B cell (primary cell): ENCODE results near the gene CHST14. TPM values are rescaled to one million over a fixed set of nuclear protein-coding genes. Genes with fewer than 3 reads are reported as not detected.

Source experiments
- ATAC-seq: fragments of 200-7000 bp; cut with Tn5 transposase; one replicate; pipeline ENCODE4 v1.10.0; 2021; ENCODE audit warnings: low read depth, mild to moderate bottlenecking, moderate number of reproducible peaks, moderate library complexity
- CTCF ChIA-PET: fragments of 350-600 bp; sonication (Branson Sonifier 250); formaldehyde crosslinking; loops from one replicate; lab custom pipeline; 2021; ENCODE audit warnings: antibody characterized with exemption, inconsistent platforms; lab: Charles Lee
- POLR2A ChIA-PET: fragments of 350-600 bp; sonication (Branson Sonifier 250); formaldehyde crosslinking; loops from one replicate; lab custom pipeline; 2021; ENCODE audit warnings: antibody characterized with exemption; lab: Charles Lee
- DNase-seq: peaks from one replicate; pipeline ENCODE4 v3.0.0; 2013
- H2AFZ ChIP-seq: 2 replicates; pipeline ENCODE4 v1.6.1; 2012; ENCODE audit warnings: mild to moderate bottlenecking, low read depth, low read length; ENCODE audit not compliant: insufficient read depth, poor library complexity, severe bottlenecking
- H3K27ac ChIP-seq, 2 donors: 1 replicate in 1 of 2; 2 replicates in 1 of 2; pipeline ENCODE4 v1.5.1; 2012 to 2013; ENCODE audit warnings: low read length in 2 of 2, mild to moderate bottlenecking in 2 of 2, moderate library complexity in 1 of 2
- H3K27me3 ChIP-seq, 4 experiments: fragments of 200-600 bp in 1 of 4; sonication (generic) in 1 of 4; replicated peaks in 1 of 4; 1 replicate in 2 of 4; 2 replicates in 2 of 4; pipeline versions ENCODE4 v1.6.1 to v1.7.0; 2013 to 2016; ENCODE audit warnings: low read length in 3 of 4, mild to moderate bottlenecking in 2 of 4, mixed read lengths in 1 of 4, moderate library complexity in 1 of 4; ENCODE audit not compliant: insufficient read depth in 4 of 4, control insufficient read depth in 3 of 4; ENCODE audit errors: control extremely low read depth in 1 of 4
- H3K36me3 ChIP-seq, 2 experiments: replicated peaks in 1 of 2; 1 replicate in 1 of 2; 2 replicates in 1 of 2; pipeline versions ENCODE4 v1.6.1 to v1.7.1; 2013; ENCODE audit warnings: low read length in 1 of 2; ENCODE audit not compliant: insufficient read depth in 2 of 2, control insufficient read depth in 1 of 2; ENCODE audit errors: control extremely low read depth in 1 of 2, extremely low read depth in 1 of 2
- H3K4me1 ChIP-seq, 2 donors: fragments of 200-600 bp in 1 of 2; sonication (generic) in 1 of 2; 1 replicate in 1 of 2; 2 replicates in 1 of 2; pipeline versions ENCODE4 v1.5.1 to v1.6.1; 2013 to 2017; ENCODE audit warnings: low read length in 2 of 2; ENCODE audit not compliant: control insufficient read depth in 2 of 2, insufficient read depth in 2 of 2
- H3K4me2 ChIP-seq: replicated peaks from 2 replicates; pipeline ENCODE3; 2012; ENCODE audit warnings: mild to moderate bottlenecking, low read depth, low read length; ENCODE audit not compliant: poor library complexity, severe bottlenecking
- H3K4me3 ChIP-seq, 5 experiments: fragments of 200-600 bp in 1 of 5; sonication (generic) in 1 of 5; 1 replicate in 3 of 5; 2 replicates in 2 of 5; pipeline versions ENCODE4 v1.5.1 to v1.7.0; 2011 to 2016; ENCODE audit warnings: low read length in 4 of 5, mild to moderate bottlenecking in 4 of 5, low read depth in 2 of 5, control low read depth in 1 of 5, moderate library complexity in 1 of 5; ENCODE audit not compliant: insufficient read depth in 1 of 5; ENCODE audit errors: control extremely low read depth in 1 of 5, extremely low read depth in 1 of 5
- H3K79me2 ChIP-seq: fragments of 200-600 bp; sonication (generic); one replicate; pipeline ENCODE4 v1.6.0; 2016; ENCODE audit warnings: low read length; ENCODE audit not compliant: control insufficient read depth, insufficient read depth
- H3K9ac ChIP-seq: fragments of 200-600 bp; sonication (generic); 2 replicates; pipeline ENCODE4 v1.6.1; 2017; ENCODE audit warnings: mild to moderate bottlenecking, low read length, moderate library complexity
- H3K9me3 ChIP-seq, 3 donors: one replicate each; pipeline versions ENCODE4 v1.6.1 to v1.7.1; 2013; ENCODE audit warnings: low read length in 2 of 3; ENCODE audit not compliant: control insufficient read depth in 2 of 3, insufficient read depth in 1 of 3; ENCODE audit errors: control extremely low read depth in 1 of 3
- H4K20me1 ChIP-seq: 2 replicates; pipeline ENCODE4 v1.6.0; 2012; ENCODE audit warnings: mild to moderate bottlenecking, low read length; ENCODE audit not compliant: insufficient read depth, control insufficient read depth, poor library complexity, severe bottlenecking
- H3K27ac Mint-ChIP-seq: one replicate; pipeline ENCODE4 v1.8.0; 2021; ENCODE audit warnings: mixed read lengths
- H3K27me3 Mint-ChIP-seq: one replicate; pipeline ENCODE4 v1.8.0; 2021; ENCODE audit warnings: mixed read lengths
- H3K4me1 Mint-ChIP-seq: one replicate; pipeline ENCODE4 v1.8.0; 2021; ENCODE audit warnings: mixed read lengths
- H3K4me3 Mint-ChIP-seq: one replicate; pipeline ENCODE4 v1.8.0; 2021; ENCODE audit warnings: mixed read lengths
- H3K9me3 Mint-ChIP-seq: one replicate; pipeline ENCODE4 v1.8.0; 2022; ENCODE audit warnings: mixed read lengths; ENCODE audit not compliant: insufficient read depth
- CTCF ChIP-seq: fragments of 200-600 bp; IDR thresholded peaks from one replicate; pipeline ENCODE4 v1.8.0; 2022; ENCODE audit warnings: antibody characterized with exemption, mild to moderate bottlenecking
- EZH2 ChIP-seq: IDR thresholded peaks from 2 replicates; pipeline ENCODE4 v1.6.1; 2012; ENCODE audit warnings: borderline replicate concordance, low read depth, mild to moderate bottlenecking, moderate library complexity, low read length; ENCODE audit not compliant: insufficient read depth, poor library complexity, severe bottlenecking
- WGBS: methylation state at CpG from one replicate; pipeline ENCODE4 v1.1.5; 2013; ENCODE audit warnings: missing lambda C conversion rate; ENCODE audit not compliant: insufficient coverage; 5-methylcytosine and 5-hydroxymethylcytosine counted together
- intact Hi-C: fragments of 100-400 bp; cut with micrococcal nuclease; formaldehyde crosslinking; loops from one replicate; pipeline ENCODE4 v1.10.0; 2022
- polyA plus RNA-seq: library from polyadenylated mRNA; depleted of rRNA; stranded (reverse); fragments of >200 nt; gene quantifications from 2 replicates; pipeline ENCODE4 v1.2.3, GENCODE V29; 2012
- total RNA-seq, 2 donors: library from RNA; stranded (reverse); fragments of 120-200 nt in 1 of 2; gene quantifications; 1 replicate in 1 of 2; 2 replicates in 1 of 2; pipeline versions ENCODE4 v1.2.3 to v1.2.4, GENCODE V29; 2013 to 2022

The CHST14 gene
- total and polyA plus RNA-seq, 2 donors (not counting 1 experiment from before 2014, with no cell fraction given), result 5.7 to 16.7 TPM

GRCh38 chr15:40499931-40500330 is 29.1 kb downstream of the CHST14 start:
- Mint-ChIP-seq H3K27ac (no peak overlapping the region), H3K27me3 (peaks cover 47% of the 10 kb centered on the region), H3K4me1 (no peaks in the 10 kb centered on the region), H3K4me3 (no peak overlapping the region), H3K9me3 (no peaks in the 10 kb centered on the region)
- Histone ChIP-seq H2AFZ (no peak overlapping the region), H3K79me2 (no peaks in the 10 kb centered on the region), H3K27me3 (peaks cover 0 to 6% (median 2%) of the 10 kb centered on the region in 4 experiments), H3K9ac (no peak overlapping the region), H3K4me1 (no peaks in the 10 kb centered on the region), H3K4me3 (no peak overlapping the region), H3K9me3 (no peaks in the 10 kb centered on the region), H3K4me2 (no peak overlapping the region), H3K27ac (no peak overlapping the region), H4K20me1 (no peaks in the 10 kb centered on the region), H3K36me3 (no peaks in the 10 kb centered on the region)
- POLR2A ChIA-PET, result no interaction called here
- intact Hi-C loops, result no loop called here
- DNase-seq (no peak), ATAC-seq (no peak)
- WGBS, result 75% methylated on average over 4 of the region's 4 CpGs
- TF ChIP-seq CTCF (no peak), EZH2 (no peak)
- CTCF ChIA-PET, result interaction anchor here (0.6 kb wide), 1 partner anchor 157 kb away, joined by 3 read pairs; no protein-coding TSS in a partner anchor

GRCh38 chr15:40500568-40501330 is 30.0 kb downstream of the CHST14 start:
- Histone ChIP-seq H3K4me3 (no peak overlapping the region), H3K9ac (no peak overlapping the region), H3K27ac (no peak overlapping the region), H3K79me2 (no peaks in the 10 kb centered on the region), H3K36me3 (no peaks in the 10 kb centered on the region), H3K27me3 (peaks cover 0 to 6% (median 3%) of the 10 kb centered on the region in 4 experiments), H3K9me3 (no peaks in the 10 kb centered on the region), H4K20me1 (no peaks in the 10 kb centered on the region), H3K4me1 (no peaks in the 10 kb centered on the region), H2AFZ (no peak overlapping the region), H3K4me2 (no peak overlapping the region)
- DNase-seq (no peak), ATAC-seq (no peak)
- ChIA-PET POLR2A (no interaction called here), CTCF (interaction anchor here (0.6 kb wide), 1 partner anchor 158 kb away, joined by 3 read pairs; no protein-coding TSS in a partner anchor)
- H3K9me3 Mint-ChIP-seq, result no peaks in the 10 kb centered on the region
- no peak for TF ChIP-seq EZH2
- no peak overlapping the region for H3K4me3 Mint-ChIP-seq
- no peak overlapping the region for H3K27ac Mint-ChIP-seq
- intact Hi-C loops, result no loop called here
- H3K4me1 Mint-ChIP-seq, result no peaks in the 10 kb centered on the region
- 94% methylated on average over 2 of the region's 4 CpGs for WGBS
- H3K27me3 Mint-ChIP-seq, result peaks cover 46% of the 10 kb centered on the region
